Stomach smooth muscle (tissue), 2 donors: Measurements from ENCODE around the gene DTX3L.

Experiments
- H3K27ac ChIP-seq: one replicate; pipeline ENCODE4 v1.7.0; 2013; ENCODE audit warnings: mild to moderate bottlenecking, low read length, inconsistent platforms
- H3K27me3 ChIP-seq, 2 donors: one replicate each; pipeline ENCODE4 v1.7.0; 2013; ENCODE audit warnings: low read length in 2 of 2; ENCODE audit not compliant: insufficient read depth in 2 of 2, control insufficient read depth in 1 of 2
- H3K36me3 ChIP-seq, 2 donors: one replicate each; pipeline ENCODE4 v1.7.0; 2013; ENCODE audit warnings: low read length in 2 of 2; ENCODE audit not compliant: control insufficient read depth in 2 of 2, insufficient read depth in 2 of 2
- H3K4me1 ChIP-seq: one replicate; pipeline ENCODE4 v1.7.0; 2013; ENCODE audit warnings: low read length; ENCODE audit not compliant: control insufficient read depth, insufficient read depth
- H3K4me3 ChIP-seq, 2 donors: one replicate each; pipeline ENCODE4 v1.7.0; 2013; ENCODE audit warnings: low read length in 2 of 2
- H3K9ac ChIP-seq, 2 donors: one replicate each; pipeline ENCODE4 v1.7.0; 2013; ENCODE audit warnings: low read length in 2 of 2, mild to moderate bottlenecking in 1 of 2
- H3K9me3 ChIP-seq, 2 donors: one replicate each; pipeline ENCODE4 v1.7.0; 2013; ENCODE audit warnings: low read length in 2 of 2; ENCODE audit not compliant: control insufficient read depth in 2 of 2
- donor health status: healthy.
- donor health status: Pancreatic carcinoma.

The DTX3L gene

DNA sequence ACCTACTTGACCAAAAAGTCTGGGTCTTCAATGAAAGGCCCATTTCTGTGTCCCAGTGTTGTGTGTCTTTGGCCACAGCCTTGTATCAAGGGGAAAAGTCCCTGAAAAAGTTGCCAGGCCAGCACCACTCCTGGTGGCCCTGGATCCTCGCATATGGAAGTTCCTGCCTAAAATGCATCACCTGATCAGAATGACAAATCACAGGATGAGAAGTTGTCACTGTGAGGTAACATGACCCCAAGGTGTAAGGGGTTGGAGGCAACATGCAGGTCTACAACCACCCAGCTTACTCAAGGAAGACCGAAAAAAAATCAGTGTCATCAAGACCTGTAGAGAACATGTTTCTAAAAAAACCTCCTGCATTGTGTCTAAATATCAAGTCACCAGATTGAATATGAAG lies 38.9 kb downstream of the DTX3L start:
- no peak overlapping the region for H3K9ac ChIP-seq
- H3K27me3 ChIP-seq, result no peaks in the 10 kb centered on the region
- no peaks in the 10 kb centered on the region for H3K4me1 ChIP-seq
- H3K4me3 ChIP-seq, result no peak overlapping the region
- no peaks in the 10 kb centered on the region for H3K36me3 ChIP-seq
- no peaks in the 10 kb centered on the region for H3K9me3 ChIP-seq
- no peak overlapping the region for H3K27ac ChIP-seq

DNA sequence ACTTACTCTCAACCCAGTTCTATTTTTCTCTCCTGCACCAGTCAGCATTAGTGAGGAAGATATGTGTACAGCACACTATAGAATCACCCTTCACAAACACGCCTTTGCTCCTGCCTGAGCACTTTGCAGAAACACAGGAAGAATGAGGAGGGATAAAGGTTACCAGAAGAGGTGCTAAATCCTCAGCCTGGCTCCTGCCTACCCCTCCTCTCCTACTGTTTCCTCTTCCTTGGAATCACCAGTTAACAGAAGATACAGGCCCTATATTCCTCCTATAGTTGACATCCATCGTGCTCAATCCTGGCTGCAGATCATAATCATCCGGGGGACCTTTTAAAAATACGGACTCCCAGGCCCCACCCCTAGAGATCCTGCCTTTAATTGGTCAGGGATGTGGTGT lies 42.2 kb downstream of the DTX3L start:
- no peaks in the 10 kb centered on the region for H3K4me1 ChIP-seq
- no peak overlapping the region for H3K9ac ChIP-seq

DNA sequence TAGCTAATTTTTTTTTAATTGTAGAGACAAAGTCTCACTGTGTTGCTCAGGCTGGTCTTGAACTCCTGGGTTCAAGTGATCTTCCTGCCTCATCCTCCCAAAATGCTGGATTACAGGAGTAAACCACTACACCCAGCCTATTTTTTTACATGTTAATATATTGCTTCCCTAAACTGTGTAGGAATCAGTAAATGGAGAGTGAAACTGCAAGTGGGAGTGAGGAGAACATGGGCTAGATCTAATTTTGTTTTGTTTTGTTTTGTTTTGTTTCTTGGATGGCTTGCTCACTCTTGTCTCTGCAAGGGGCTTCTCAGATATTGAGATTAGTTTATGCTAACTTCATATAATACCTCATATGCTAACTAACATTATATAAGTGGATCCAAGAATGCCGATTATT lies 44.8 kb downstream of the DTX3L start:
- Histone ChIP-seq H3K36me3 (no peaks in the 10 kb centered on the region), H3K4me1 (no peaks in the 10 kb centered on the region), H3K9ac (no peak overlapping the region), H3K4me3 (no peak overlapping the region), H3K27me3 (no peaks in the 10 kb centered on the region), H3K27ac (no peak overlapping the region), H3K9me3 (no peaks in the 10 kb centered on the region)

More for the DNA sequence above, 42.2 kb downstream of the DTX3L start:
- no peaks in the 10 kb centered on the region for H3K27me3 ChIP-seq
- no peak overlapping the region for H3K27ac ChIP-seq
- H3K9me3 ChIP-seq, result no peaks in the 10 kb centered on the region
- no peaks in the 10 kb centered on the region for H3K36me3 ChIP-seq
- H3K4me3 ChIP-seq, result no peak overlapping the region

DNA sequence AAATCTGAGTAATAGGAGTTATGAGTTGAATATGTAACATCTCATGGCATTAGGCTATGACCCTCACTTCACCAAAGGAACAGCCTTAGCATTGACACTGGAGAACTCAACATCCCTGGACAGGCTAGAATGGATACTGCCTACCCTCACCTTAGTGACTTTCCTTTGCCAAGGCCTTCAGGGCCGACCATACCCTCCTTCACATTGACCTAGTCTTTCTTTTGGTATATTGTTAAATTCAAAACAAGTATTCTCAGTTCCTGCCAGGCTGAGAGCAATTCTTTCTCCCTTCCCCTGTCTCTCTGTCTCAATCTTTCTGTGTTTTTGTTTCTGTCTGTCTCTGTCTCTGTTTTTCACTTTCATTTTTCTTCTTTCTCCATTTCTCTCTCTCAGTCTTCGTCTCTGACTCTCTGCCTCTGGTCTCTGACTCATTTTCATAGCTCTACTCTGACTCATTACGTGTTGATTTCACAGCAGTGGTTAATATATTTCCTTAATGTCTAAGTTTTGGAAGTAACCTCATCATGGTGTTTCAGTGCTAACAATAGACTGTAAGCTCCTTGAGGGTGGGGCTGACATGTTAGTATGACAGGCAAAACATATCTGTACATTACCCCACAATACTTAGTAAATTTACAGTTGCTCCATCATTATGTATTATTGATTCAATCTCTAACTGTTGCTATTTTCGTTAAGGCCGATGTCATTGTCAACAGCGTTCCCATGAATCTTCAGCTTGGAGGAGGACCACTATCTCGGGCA lies 45.8 kb downstream of the DTX3L start:
- H3K4me3 ChIP-seq, result no peak overlapping the region
- no peak overlapping the region for H3K27ac ChIP-seq
- no peak overlapping the region for H3K9ac ChIP-seq
- no peaks in the 10 kb centered on the region for H3K36me3 ChIP-seq
- H3K9me3 ChIP-seq, result no peaks in the 10 kb centered on the region
- H3K4me1 ChIP-seq, result no peaks in the 10 kb centered on the region
- H3K27me3 ChIP-seq, result no peaks in the 10 kb centered on the region

DNA sequence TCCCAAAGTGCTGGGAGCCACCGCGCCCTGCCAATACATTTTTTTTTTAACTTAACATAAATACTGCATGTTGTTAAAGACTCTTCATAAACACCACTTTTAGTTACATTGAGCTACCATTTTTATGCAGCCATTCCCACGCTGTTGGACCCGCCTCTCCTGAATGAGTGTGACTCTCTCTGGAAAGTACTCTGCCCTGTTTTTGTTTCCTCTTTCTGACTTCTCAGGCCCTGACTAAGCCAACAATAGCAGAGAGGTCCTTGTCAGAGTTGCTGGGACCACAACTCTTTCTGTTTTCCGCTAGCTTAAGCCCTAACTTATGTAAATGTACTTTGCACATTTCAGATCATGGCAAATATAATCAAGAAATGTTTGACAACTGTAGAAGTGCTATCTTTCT lies 48.6 kb downstream of the DTX3L start:
- Histone ChIP-seq H3K36me3 (no peaks in the 10 kb centered on the region), H3K9me3 (no peaks in the 10 kb centered on the region), H3K4me1 (no peaks in the 10 kb centered on the region), H3K9ac (no peak overlapping the region), H3K27me3 (no peaks in the 10 kb centered on the region), H3K4me3 (no peak overlapping the region), H3K27ac (no peak overlapping the region)

DNA sequence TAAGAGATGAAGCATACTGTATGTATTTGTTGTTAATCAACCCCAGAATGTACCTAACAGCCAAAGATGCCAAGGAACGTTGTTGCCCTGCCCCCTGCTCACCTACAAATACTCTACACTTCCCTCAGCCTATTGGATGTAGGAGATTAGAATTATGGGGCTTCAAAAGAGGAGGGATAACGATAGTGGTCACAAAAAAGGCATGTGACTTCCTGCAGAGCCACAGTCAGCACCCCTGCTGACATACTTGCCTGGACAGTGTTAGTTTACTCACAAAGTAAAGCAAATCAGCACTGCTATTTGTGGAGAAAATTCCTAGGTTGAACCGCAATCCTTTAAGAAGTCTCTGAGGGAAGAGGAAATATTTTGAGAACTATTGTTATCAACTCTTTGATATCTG lies 51.2 kb downstream of the DTX3L start:
- H3K27me3 ChIP-seq, result no peaks in the 10 kb centered on the region

DNA sequence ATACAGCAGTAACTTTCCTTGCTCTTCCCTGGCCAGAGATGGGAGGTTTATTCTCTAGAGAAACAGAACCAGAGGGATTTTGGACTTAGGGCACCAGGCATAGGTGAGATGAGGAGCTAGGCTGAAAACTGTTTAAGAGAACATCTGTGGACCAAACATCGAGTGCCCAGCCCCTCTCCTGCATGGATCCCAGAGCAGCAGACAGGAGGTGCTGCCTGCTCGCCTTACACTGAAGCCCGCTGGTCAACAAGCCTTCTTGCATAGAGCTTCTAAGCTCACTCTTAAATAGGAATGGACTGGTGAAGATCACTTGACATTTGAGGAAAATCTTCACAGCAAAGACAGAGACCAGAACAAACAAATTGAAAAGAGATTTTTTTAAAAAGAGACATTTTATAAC lies 54.5 kb downstream of the DTX3L start:
- Histone ChIP-seq H3K9me3 (no peaks in the 10 kb centered on the region), H3K9ac (no peak overlapping the region), H3K4me3 (no peak overlapping the region), H3K36me3 (no peaks in the 10 kb centered on the region), H3K4me1 (no peaks in the 10 kb centered on the region), H3K27me3 (no peaks in the 10 kb centered on the region), H3K27ac (no peak overlapping the region)

More for the DNA sequence above, 51.2 kb downstream of the DTX3L start:
- H3K27ac ChIP-seq, result no peak overlapping the region
- H3K36me3 ChIP-seq, result no peaks in the 10 kb centered on the region
- no peak overlapping the region for H3K9ac ChIP-seq
- H3K4me3 ChIP-seq, result no peak overlapping the region
- H3K4me1 ChIP-seq, result no peaks in the 10 kb centered on the region
- no peaks in the 10 kb centered on the region for H3K9me3 ChIP-seq

DNA sequence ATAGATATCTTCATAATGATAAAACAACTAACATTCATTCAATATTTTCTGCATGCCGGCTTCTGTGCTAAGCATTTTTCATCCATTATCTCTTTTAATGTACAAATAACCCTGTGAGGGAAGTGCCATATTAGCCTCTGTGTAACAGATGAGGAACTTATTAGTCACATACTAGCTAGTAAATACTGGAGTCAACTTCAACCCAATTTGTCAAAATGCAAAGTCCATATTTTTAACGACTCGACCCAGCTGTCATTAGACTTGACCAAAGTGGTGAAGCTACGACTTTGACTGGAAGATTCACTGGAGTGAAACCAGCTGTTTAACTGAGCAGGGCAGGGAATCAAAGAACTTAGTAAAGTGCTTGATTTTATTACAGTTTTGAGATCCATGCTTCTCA lies 54.9 kb downstream of the DTX3L start:
- no peaks in the 10 kb centered on the region for H3K36me3 ChIP-seq
- no peak overlapping the region for H3K9ac ChIP-seq
- no peaks in the 10 kb centered on the region for H3K4me1 ChIP-seq

DNA sequence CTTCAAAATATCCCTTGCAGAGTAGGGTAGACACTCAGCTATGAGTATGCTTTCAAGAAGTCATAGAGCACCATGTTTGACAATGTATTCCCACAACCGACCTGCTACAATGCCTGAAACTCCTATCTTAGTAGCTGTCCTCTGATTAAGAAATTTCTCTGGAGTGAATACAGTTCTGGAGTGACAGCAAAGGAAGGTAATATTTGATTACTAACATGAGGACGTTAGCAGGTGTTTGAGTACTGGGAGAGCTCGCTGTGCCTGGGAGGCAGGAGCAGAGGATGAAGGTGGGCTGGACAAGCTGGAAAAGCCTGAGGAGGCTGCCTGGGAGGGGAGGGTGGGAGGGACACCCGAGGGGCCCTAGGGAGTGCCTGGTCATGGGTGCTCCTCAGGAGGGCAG lies 56.3 kb downstream of the DTX3L start:
- H3K27ac ChIP-seq, result no peak overlapping the region
- H3K4me3 ChIP-seq, result no peak overlapping the region
- H3K36me3 ChIP-seq, result no peaks in the 10 kb centered on the region
- H3K4me1 ChIP-seq, result no peaks in the 10 kb centered on the region
- no peaks in the 10 kb centered on the region for H3K27me3 ChIP-seq
- no peak overlapping the region for H3K9ac ChIP-seq
- no peaks in the 10 kb centered on the region for H3K9me3 ChIP-seq

More for the DNA sequence above, 54.9 kb downstream of the DTX3L start:
- no peak overlapping the region for H3K27ac ChIP-seq
- no peaks in the 10 kb centered on the region for H3K9me3 ChIP-seq
- H3K4me3 ChIP-seq, result no peak overlapping the region
- H3K27me3 ChIP-seq, result no peaks in the 10 kb centered on the region

DNA sequence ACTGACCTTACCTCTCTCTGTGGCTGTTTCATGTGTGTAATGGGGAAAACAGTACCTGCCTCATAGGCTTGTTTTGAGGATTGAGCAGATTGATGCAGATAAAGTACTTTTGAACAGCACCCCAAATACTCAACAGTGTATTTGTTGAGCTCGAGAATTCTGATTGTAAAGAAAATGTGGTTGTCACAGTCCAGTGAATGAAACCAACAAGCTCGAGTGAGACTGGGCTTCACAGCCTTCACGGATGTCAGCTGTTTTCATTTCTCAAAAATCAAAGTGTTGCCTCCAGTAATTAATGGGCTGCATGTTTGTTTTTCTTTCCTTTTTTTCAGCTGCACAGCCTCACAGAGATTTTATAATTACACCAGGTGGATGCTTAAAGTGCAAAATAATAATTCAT lies 57.0 kb downstream of the DTX3L start:
- Histone ChIP-seq H3K4me3 (no peak overlapping the region), H3K27ac (no peak overlapping the region), H3K27me3 (no peaks in the 10 kb centered on the region), H3K9me3 (no peaks in the 10 kb centered on the region), H3K4me1 (no peaks in the 10 kb centered on the region), H3K36me3 (no peaks in the 10 kb centered on the region), H3K9ac (no peak overlapping the region)

DNA sequence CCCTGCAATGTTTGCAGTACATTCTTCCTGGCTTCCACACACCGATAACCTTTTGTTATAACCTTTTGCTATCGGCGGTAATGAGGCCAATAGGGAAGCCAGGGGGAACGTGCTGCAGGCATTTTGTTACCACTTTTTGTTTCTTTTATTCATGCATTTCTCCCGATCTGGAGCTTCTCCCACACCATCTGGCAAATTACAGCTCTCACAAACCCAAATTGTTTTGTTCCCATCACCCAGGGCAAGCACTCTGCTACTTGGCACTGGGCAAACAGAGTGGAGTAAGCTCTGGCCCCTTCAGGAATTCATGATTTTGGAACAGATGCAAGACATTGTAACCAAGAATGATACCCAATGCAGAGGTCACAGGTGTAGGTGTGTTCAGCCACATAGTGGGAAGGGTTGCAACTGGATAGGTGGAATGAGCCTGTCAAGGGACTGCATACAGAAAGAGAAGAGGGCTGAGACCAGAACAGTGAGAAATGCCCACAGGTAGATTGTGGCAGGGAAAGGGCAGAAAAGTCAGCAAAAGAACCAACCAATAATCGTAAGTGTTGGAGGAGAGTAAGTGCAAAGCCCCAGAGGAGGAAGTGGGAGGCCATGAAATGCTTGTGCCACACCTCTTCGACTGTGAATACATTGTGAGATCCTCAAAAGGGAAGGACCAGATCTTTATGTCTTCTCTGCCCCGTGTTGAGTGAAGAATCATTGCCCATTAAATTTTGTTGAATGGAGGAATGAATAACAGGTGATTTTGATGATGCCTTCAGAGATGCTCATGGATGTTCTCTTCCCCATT lies 59.1 kb downstream of the DTX3L start:
- Histone ChIP-seq H3K27me3 (no peaks in the 10 kb centered on the region), H3K4me1 (no peaks in the 10 kb centered on the region), H3K9ac (no peak overlapping the region), H3K36me3 (no peaks in the 10 kb centered on the region), H3K9me3 (no peaks in the 10 kb centered on the region), H3K27ac (no peak overlapping the region), H3K4me3 (no peak overlapping the region)
